GM12872 (cell line): Measurements from ENCODE around the gene C1orf21.

Experiments used
- CTCF ChIP-seq: IDR thresholded peaks from 3 replicates; pipeline ENCODE4 v1.5.1; 2011; ENCODE audit warnings: low read depth, mild to moderate bottlenecking, low read length, moderate library complexity; ENCODE audit not compliant: insufficient read depth

Gene C1orf21

GRCh38 chr1:184417916-184418315, 31.1 kb downstream of the C1orf21 start:
- TF ChIP-seq CTCF, result no peak

- no peak for TF ChIP-seq CTCF
Measured at GRCh38 chr1:184418652-184419349, 32.0 kb downstream of the C1orf21 start.

- no peak for TF ChIP-seq CTCF
Measured at GRCh38 chr1:184419350-184420161, 32.7 kb downstream of the C1orf21 start.

GRCh38 chr1:184422490-184423233, 35.8 kb downstream of the C1orf21 start:
- TF ChIP-seq CTCF, result no peak

- TF ChIP-seq CTCF, result no peak
Measured at GRCh38 chr1:184423649-184424048, 36.8 kb downstream of the C1orf21 start.

- no peak for TF ChIP-seq CTCF
Measured at GRCh38 chr1:184424157-184424556, 37.3 kb downstream of the C1orf21 start.

- TF ChIP-seq CTCF, result no peak
Measured at GRCh38 chr1:184424945-184425344, 38.1 kb downstream of the C1orf21 start.
